ENCODE results near the gene PXDN. TPM values are rescaled to one million over a fixed set of nuclear protein-coding genes. Genes with fewer than 3 reads are reported as not detected.
"Not testable (repeated sequence)": the region's sequence is repeated elsewhere in the genome, so short reads cannot be mapped to it uniquely, and the experiment has no call there.

The PXDN gene
- total RNA-seq, 4 donors from 2014 or later = 9.0 to 46.2 (median 18.5) TPM

DNA sequence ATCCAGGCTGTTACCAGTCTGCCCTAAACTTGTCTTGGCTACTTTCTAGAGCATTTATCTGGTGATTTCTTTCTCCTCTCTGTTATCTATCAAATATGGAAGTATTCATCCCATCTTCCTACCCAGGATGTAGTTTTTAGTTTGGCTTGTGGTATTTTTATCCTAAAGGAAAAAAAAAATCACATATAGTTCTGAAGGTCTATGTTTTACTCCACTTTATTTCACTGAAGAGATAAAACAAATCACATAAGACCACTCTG, 62.2 kb downstream of the PXDN start:
- in situ Hi-C loops (cut with MboI; ENCODE audit: low pct_ligation_motif_present in 1 of 4, low pct_unique_long_range_greater_than_20kb in 1 of 4, low sequenced_read_pairs in 3 of 4) = no loop called here
- no peaks in the 10 kb centered on the region for H3K27me3 ChIP-seq
- no peak for DNase-seq
- H3K36me3 ChIP-seq = no peaks in the 10 kb centered on the region
- H3K4me1 ChIP-seq = no peaks in the 10 kb centered on the region
- no peak overlapping the region for H3K4me3 ChIP-seq
- TF ChIP-seq POLR2AphosphoS5 (IDR thresholded peaks at IDR 0.05) (no peak), CTCF (IDR thresholded peaks at IDR 0.05) (no peak), POLR2A (IDR thresholded peaks at IDR 0.05) (no peak), EP300 (IDR thresholded peaks at IDR 0.05; ENCODE audit: low read depth) (no peak)
- no peak overlapping the region for H3K27ac ChIP-seq
- no peaks in the 10 kb centered on the region for H3K9me3 ChIP-seq
- intact Hi-C loops (cut with DNase I; ENCODE audit: low total_unique reads) = no loop called here

GRCh38 chr2:1681323-1682180, 62.8 kb downstream of the PXDN start:
- Histone ChIP-seq H3K27ac (no peak overlapping the region), H3K4me3 (no peak overlapping the region), H3K4me1 (no peaks in the 10 kb centered on the region), H3K27me3 (no peaks in the 10 kb centered on the region), H3K36me3 (no peaks in the 10 kb centered on the region), H3K9me3 (no peaks in the 10 kb centered on the region)
- WGBS, 2 donors (ENCODE audit: low coverage in 1 of 2) = 86 to 100% methylated on average over 1 to 19 of the region's 20 CpGs
- in situ Hi-C loops (cut with MboI; ENCODE audit: low pct_ligation_motif_present in 1 of 4, low pct_unique_long_range_greater_than_20kb in 1 of 4, low sequenced_read_pairs in 3 of 4) = no loop called here
- intact Hi-C loops (cut with DNase I; ENCODE audit: low total_unique reads) = no loop called here
- no peak for DNase-seq
- TF ChIP-seq POLR2A (IDR thresholded peaks at IDR 0.05) (no peak), EP300 (IDR thresholded peaks at IDR 0.05; ENCODE audit: low read depth) (no peak), POLR2AphosphoS5 (IDR thresholded peaks at IDR 0.05) (no peak), CTCF (IDR thresholded peaks at IDR 0.05) (no peak)

GRCh38 chr2:1681017-1681318, 63.3 kb downstream of the PXDN start:
- TF ChIP-seq CTCF (IDR thresholded peaks at IDR 0.05) (no peak), EP300 (IDR thresholded peaks at IDR 0.05; ENCODE audit: low read depth) (no peak), POLR2A (IDR thresholded peaks at IDR 0.05) (no peak), POLR2AphosphoS5 (IDR thresholded peaks at IDR 0.05) (no peak)
- intact Hi-C loops (cut with DNase I; ENCODE audit: low total_unique reads) = no loop called here
- no peaks in the 10 kb centered on the region for H3K27me3 ChIP-seq
- in situ Hi-C loops (cut with MboI; ENCODE audit: low pct_ligation_motif_present in 1 of 4, low pct_unique_long_range_greater_than_20kb in 1 of 4, low sequenced_read_pairs in 3 of 4) = no loop called here
- H3K27ac ChIP-seq = no peak overlapping the region
- DNase-seq = no peak
- WGBS, 2 donors (ENCODE audit: low coverage in 1 of 2) = 65 to 100% methylated on average over 2 to 3 of the region's 3 CpGs
- H3K4me3 ChIP-seq = no peak overlapping the region
- no peaks in the 10 kb centered on the region for H3K36me3 ChIP-seq
- peaks cover 0 to 5% (median 3%) of the 10 kb centered on the region in 4 donors for H3K4me1 ChIP-seq
- no peaks in the 10 kb centered on the region for H3K9me3 ChIP-seq

DNA sequence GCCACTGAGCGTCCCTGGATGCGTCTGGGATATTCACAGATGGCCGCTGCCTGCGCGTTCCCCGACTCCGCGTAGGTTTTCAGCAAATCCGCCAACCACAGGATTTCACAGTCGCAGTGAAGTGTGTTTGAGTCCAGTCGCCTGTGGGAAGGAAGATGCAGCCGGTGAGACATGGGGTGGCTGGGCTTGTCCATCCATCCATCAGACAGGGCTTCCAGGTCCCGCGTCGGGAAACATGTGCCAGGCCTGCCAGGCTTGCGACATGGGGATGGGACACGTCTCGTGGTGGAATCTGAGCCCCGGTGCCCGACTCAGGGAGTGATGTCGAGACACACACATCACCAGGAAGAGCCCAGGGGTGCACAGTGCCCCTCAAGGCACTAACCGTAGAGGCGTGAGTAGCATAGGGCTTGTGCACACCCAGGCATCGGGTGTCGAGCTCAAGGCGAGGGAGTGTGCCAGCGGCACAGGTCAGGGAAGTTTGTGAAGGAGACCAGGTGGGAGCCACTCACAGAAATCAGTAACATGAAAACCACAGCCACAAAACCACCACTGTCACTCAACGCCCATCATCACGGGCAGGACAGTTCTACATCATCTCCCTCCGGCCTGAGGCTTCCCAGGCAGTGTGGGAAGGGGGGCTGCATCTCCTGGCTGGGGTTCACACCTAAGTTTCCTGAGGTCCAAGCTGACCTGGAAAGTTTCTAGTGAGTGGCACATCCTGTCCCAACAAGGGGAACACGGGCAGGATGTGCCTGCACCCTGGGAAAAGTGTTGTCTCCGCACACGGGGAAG, 63.9 kb downstream of the PXDN start:
- intact Hi-C loops (cut with DNase I; ENCODE audit: low total_unique reads) = no loop called here
- in situ Hi-C loops (cut with MboI; ENCODE audit: low pct_ligation_motif_present in 1 of 4, low pct_unique_long_range_greater_than_20kb in 1 of 4, low sequenced_read_pairs in 3 of 4) = no loop called here
- H3K27me3 ChIP-seq = no peaks in the 10 kb centered on the region
- DNase-seq = no peak
- WGBS, 2 donors (ENCODE audit: low coverage in 1 of 2) = 79 to 88% methylated on average over 3 to 33 of the region's 33 CpGs
- TF ChIP-seq EP300 (IDR thresholded peaks at IDR 0.05; ENCODE audit: low read depth) (no peak), POLR2AphosphoS5 (IDR thresholded peaks at IDR 0.05) (no peak), CTCF (IDR thresholded peaks at IDR 0.05) (no peak), POLR2A (IDR thresholded peaks at IDR 0.05) (no peak)
- no peak overlapping the region for H3K27ac ChIP-seq
- peaks cover 0 to 5% (median 5%) of the 10 kb centered on the region in 4 donors for H3K4me1 ChIP-seq
- no peaks in the 10 kb centered on the region for H3K36me3 ChIP-seq
- H3K4me3 ChIP-seq = no peak overlapping the region
- no peaks in the 10 kb centered on the region for H3K9me3 ChIP-seq

GRCh38 chr2:1679488-1680039, 64.8 kb downstream of the PXDN start:
- H3K27me3 ChIP-seq; H3K36me3 ChIP-seq; H3K4me1 ChIP-seq; H3K27ac ChIP-seq; H3K9me3 ChIP-seq; H3K4me3 ChIP-seq; DNase-seq; in situ Hi-C loops (cut with MboI; ENCODE audit: low pct_ligation_motif_present in 1 of 4, low pct_unique_long_range_greater_than_20kb in 1 of 4, low sequenced_read_pairs in 3 of 4): not testable (repeated sequence)
- WGBS, 2 donors (ENCODE audit: low coverage in 1 of 2) = 77 to 88% methylated on average over 11 of the region's 11 CpGs
- intact Hi-C loops (cut with DNase I; ENCODE audit: low total_unique reads) = loop anchor here (10.0 kb wide), 1 partner anchor 145 kb away; no protein-coding TSS in a partner anchor

GRCh38 chr2:1679065-1679464, 65.2 kb downstream of the PXDN start:
- H3K27me3 ChIP-seq; H3K4me3 ChIP-seq; DNase-seq; H3K9me3 ChIP-seq; H3K27ac ChIP-seq; H3K36me3 ChIP-seq; in situ Hi-C loops (cut with MboI; ENCODE audit: low pct_ligation_motif_present in 1 of 4, low pct_unique_long_range_greater_than_20kb in 1 of 4, low sequenced_read_pairs in 3 of 4); H3K4me1 ChIP-seq: not testable (repeated sequence)
- intact Hi-C loops (cut with DNase I; ENCODE audit: low total_unique reads) = loop anchor here (10.0 kb wide), 1 partner anchor 146 kb away; no protein-coding TSS in a partner anchor
- WGBS, 2 donors (ENCODE audit: low coverage in 1 of 2) = 75 to 90% methylated on average over 7 of the region's 7 CpGs
